GOT3 (cell line): ENCODE measurements around the gene HHAT.

Source experiments
- DNase-seq: peaks from one replicate; lab custom pipeline; 2025; ENCODE audit warnings: mixed read lengths; lab: John Stamatoyannopoulos, UW

Gene HHAT

DNA sequence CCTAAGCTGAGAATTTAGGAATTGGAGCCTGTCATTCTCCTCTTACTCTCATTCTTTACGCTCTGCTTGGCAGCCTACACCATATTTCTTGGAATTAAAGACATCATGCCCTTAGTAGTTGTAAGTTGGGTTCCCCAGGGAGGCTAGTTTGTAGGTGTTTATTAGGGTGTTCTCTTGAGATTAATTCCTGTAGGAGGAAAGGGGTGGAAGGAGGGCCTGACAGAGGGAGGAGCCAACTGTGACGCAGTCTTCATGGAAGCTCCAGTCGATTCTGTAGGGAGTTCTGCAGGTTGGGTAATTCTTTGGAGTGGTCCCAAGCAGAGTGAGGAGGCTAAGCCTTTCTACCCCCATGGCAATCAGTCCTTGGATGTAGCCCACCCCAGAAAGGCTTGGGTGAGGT, 111.4 kb downstream of the HHAT start:
- no peak for DNase-seq

DNA sequence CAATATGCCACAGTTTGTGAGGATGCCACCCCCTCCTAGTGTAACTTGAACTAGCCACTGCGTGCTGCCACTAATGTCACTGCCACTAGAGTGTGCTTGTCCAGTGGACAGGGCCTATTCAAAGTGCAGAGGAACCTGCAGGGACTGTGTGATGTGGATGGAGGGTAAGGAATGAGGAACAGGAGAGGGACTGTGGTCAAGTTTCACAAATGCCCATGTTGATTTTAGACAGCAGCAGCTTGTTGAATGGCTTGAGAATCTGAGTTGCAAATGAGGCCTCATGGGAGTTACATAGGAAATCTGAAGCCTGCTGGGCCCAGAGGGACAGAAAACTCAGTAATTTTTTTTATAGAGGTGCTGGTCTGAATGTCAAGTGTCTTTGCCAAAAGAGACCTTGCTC, 112.3 kb downstream of the HHAT start:
- no peak for DNase-seq

DNA sequence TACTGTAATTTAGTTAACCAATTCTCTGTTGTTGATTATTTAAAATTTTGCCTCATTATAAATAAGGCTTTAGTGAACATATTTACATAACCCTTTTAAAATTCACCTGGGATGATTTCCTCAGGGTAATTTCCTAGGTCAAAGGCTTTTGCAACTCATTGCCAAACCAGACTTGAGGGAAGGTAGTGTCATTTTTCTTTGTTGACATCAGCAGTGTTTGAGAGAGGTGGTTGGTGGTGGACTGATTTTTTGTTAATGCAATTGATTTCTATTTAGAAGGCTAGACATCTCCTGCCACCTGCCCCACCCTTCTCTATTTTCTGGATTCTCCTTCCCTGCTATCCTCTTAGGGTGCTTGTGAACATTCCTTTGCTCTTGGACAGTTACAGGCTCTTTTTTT, 116.8 kb downstream of the HHAT start:
- no peak for DNase-seq

DNA sequence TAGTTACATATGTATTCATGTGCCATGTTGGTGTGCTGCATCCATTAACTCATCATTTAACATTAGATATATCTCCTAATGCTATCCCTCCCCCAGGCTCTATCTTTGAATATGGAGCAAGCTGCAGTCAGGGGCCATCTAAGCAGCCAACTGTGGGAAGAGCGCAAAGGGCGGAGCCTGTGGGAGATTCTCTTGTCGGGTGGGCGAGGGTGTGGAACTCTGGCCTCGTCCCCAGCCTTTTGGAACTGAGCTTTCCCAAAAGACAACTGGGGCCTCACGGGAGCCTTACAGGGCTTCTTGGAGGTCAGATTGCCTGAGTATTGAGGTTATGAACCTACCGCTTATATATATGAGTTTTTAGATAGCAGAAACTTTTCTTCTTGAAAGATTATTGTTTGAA, 117.2 kb downstream of the HHAT start:
- no peak for DNase-seq

DNA sequence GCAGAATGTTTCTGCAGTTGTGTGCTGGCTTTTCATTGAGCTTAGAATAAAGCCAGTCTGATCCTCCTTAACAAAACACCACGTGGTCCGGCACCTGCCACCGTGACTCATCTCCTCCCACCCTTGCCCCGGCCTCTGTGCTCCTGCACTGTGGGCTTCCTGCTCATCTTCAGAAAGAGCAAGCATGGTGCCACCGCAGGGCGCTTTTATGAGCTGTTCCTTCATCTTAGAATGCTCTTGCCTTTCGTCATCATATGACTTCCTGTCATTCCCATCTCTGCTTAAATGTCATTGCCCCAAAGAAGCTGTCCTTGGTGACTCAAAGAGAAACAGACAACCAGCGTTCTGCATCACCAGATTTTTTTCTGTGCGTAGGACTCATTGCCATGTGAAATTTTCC, 117.8 kb downstream of the HHAT start:
- DNase-seq, result peak; percentile 8

DNA sequence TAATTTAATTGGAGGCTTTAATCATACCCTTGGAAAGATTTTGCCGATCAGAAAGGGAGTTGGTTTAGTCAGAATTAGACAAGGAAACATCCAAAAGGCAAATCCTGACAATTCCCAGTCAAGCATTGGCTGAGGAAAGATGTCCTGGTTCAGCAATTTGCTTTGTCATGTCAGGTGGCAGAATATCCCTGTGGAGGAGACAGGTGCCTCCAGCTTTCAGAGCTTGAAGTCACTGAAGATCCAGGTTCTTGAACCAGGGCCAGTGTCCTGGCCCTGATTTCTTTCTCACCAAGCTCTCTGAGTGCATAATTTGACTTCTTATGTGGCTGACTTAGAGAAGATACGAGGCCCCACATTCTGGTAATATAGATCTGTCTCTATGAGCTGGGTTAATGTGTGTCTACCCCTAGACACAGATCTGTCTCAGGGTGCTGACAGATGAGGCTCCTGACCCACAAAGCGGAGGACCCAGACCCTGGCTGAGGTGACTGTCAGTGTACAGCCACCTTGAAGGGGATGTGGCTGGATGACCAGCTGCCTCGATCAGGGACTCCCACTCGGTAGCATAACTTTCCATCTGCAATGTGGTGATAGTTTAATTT, 118.9 kb downstream of the HHAT start:
- no peak for DNase-seq

DNA sequence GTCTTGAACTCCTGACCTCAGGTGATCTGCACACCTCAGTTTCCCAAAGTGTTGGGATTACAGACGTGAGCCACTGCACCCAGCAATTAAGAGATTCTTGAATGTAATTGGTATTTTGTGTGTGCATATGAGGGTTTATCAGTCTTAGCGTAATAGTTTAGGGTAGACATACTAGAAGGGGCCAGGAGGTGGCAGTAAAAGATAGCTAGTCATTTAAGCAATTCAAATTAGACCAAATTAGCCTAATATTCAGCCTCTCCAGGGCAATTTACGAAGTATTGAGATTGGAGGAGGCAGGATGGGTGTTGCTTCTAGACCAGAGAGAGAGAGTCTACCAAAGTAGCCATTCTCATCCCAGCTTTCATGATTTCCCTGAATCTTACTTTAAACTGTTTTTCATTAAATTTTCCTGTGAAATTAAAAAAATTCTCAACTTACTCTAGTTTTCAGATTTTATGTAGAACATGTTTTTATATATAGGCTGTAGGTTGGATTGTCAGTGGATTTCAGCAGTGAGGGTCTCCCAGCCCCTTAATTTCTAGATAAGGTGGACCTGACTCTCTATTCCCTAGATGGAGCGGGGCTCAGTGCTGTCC, 119.7 kb downstream of the HHAT start:
- DNase-seq, result no peak

DNA sequence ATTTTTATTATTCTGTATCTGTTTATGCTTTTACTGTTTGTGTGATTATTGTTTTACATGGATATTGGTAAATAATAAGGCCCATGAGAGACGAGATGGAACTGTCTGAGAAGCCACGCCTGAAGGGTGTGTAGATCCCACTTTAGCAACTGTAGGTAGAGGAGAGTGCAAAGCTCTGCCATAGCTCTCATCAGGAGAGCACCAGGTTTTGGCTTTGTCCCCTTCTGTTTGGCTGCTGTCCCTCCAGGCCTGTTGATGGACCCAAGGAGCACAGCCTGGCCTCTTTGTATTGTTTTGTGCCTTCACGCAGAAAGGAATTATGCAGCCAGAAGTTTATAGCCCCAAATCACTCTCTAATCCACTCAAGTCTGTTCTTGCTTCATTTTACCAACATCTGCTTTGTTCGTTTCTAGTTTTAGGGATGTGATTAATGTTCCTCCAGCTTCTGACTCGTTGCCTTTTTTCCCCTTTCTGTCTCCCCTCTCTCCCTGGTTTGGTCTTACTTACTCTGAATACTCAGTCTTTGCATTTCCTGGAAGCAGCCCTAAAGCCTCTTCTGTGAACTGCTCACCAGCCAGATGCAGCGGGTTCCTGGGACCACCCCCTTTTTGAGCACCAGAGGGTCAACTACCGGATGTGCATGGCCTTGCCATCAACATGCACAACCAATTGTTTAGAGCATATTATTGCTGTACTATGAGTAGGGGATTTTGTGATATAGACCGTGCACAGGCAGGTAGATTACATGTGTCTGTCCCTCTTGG, 127.3 kb downstream of the HHAT start:
- no peak for DNase-seq

DNA sequence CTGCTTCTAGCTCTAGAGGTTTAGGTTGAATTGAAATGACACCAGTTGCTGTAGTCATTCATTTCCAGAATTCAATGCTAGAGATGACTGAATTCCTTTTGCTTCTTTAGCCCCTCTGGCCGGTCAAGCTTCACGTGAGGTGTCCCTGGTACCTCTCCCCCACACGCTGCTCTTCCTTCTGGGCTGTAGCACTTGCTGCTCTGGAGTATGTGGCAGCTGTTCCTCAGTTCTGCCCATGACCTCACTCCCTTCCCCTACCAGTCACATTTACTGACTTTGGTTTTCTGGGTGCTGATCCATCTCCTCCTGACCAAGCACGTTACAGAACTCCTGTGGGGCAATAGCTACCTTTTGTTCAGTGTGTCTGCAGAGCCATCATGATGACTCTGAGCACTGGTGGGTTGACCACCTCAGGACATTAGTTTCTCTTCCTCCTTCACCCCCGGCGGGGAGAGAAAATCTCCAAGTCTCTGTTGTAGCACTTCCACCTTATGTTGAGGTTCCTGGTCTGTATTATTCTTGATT, 128.1 kb downstream of the HHAT start:
- no peak for DNase-seq

DNA sequence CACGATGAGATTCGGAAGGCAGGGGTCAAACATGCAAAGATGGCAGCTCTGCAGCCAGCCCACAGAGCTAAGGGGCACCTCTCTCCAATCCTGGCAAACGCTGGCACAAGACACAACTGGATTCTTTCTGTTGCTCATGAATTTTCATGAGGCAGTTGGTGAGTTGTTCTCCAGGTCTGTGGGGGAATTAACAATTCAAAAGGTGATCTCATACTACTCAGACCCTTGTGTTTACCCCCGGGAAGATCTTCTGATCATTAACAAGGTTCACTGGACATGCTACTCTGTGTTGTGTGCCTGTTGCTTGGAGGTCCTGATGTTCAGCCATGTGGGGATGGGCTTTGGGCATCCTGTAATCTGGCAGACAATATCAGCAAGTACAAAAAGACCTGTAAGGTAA, 128.9 kb downstream of the HHAT start:
- DNase-seq, result no peak

DNA sequence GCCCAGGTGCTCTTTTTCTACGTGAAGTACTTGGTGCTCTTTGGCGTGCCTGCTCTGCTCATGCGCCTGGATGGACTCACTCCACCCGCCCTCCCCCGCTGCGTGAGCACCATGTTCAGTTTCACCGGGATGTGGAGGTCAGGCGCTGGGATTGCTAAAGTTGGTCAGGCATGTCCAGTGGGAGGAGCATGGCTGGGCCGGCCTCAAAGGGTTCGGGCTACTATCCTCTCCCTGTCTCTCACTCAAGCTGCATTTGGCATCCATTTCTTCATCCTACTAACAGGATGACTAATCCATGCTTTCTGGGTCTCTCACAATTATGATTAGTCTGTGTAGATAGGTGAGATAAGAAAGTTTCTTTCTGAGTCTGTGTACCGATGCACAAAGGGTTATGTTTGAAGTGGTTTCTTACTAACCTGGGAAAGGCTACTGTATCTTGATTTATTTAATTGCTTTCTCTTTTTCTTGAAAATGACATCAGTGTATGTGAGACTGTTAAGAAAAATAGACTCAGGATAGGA, 135.9 kb downstream of the HHAT start:
- DNase-seq, result no peak

DNA sequence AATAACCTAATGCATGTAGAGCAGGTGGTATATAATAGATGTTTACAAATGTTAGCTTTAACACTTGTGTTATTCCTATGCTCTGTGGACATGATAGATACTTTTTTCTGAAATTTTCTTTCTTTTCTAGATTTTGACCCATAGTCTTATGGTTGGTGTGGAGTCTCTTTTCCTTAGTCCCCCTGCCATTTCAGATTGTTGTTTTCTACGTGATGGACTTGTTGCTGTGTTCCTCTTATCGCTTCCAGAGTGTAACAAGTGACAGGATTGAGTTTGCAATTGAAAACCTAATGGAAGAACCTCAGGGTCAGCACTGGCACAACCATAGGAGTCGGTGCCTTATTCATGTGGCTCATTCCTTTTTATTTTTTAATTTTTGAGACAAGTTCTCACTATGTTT, 136.4 kb downstream of the HHAT start:
- DNase-seq, result no peak

DNA sequence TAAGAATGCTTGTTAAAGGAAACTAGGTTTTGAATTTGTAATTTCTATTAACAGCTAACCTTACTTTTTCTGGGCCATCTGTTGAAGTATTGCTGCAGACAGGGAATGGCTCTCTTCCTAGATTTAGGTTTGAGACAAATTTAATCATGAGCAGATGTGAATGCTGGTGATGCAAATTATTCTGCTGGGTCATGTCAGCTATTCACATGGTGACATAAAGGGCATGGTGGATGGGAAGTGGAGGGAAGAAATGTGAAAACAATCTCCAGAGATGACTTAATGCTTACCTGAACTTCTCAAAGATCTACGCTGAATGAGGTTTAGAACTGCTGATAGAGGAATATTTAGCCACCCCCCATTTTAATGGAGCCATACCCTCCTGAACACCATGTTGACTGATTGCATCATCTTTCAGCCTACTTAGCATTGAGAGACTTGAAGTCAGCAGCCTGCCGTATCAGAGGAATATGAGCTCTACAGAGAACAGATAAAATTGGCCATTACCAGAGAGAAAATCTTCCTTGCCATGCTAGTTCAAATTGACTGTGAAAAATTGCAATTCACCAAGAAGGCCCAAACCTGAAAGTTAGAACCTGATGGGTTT, 138.8 kb downstream of the HHAT start:
- no peak for DNase-seq

DNA sequence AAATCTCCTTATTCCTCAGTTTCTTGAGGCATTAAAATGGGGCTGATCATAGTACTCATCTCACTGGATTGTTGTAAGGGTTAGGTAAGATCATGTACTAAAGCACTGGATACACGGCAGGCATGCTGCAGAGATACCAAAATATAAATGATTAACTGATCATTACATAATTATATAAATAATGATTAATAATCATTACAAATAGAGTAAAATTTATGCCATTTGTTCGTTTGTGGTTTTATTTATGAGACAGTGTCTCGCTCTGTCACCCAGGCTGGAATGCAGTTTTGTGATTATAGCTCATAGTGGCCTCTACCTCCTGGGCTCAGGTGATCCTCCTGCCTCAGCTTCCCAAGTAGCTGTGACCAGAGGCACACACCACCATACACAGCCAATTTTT, 140.7 kb downstream of the HHAT start:
- DNase-seq, result no peak

DNA sequence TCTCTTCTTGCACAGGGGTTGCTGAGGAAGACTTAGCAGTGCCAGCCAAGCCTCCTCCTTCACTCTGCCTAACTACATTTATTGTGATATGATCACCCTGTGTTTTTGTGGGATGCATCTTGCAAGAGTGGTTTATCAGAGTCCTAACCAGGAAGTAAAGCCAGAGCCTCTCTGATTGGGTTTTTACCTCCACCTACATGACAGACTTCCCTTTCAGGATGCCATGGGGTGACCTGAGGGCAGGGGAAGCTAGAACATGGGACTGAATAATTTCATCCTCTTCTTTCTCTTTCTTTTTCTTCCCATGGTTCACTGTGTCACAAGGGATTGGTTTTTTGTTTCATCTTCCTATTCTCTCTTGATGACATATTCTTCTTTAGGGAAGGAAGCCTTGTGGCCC, 146.6 kb downstream of the HHAT start:
- no peak for DNase-seq

DNA sequence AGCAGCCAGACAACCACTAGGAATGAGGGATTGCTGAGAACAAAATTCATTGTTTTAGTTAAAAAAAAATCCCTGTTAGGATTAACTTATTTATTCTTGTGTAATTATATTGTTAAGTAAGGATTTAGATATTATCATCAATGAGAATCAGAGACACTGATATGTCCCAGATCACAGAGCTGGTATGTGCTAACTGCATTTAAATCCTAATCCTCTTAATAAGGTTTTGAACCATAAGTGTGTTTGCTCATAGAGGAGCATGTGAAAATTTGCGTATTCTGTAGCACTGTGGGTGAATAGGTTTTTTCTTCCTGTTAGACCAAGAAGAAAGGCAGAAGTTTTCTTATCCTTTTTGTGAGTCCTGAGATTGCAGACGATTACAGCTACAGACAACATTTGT, 147.1 kb downstream of the HHAT start:
- no peak for DNase-seq

DNA sequence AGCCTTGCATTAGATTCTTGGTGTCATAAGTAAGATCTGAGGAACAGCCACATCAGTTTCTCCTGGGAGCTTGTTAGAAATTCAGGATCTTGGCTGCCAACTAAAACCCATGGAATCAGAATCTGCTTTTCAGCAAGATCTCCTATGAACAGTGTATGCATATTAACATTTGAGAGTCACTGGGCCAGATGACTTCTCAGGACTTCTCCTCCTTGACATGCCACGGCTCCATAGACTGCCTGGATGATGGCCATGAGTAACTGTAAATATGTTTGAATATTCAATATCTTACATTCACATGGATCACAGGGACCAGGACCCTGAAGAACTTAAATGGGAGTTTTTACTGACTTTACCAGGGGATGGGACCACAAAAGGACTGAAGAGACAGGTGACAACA, 148.0 kb downstream of the HHAT start:
- DNase-seq, result no peak

DNA sequence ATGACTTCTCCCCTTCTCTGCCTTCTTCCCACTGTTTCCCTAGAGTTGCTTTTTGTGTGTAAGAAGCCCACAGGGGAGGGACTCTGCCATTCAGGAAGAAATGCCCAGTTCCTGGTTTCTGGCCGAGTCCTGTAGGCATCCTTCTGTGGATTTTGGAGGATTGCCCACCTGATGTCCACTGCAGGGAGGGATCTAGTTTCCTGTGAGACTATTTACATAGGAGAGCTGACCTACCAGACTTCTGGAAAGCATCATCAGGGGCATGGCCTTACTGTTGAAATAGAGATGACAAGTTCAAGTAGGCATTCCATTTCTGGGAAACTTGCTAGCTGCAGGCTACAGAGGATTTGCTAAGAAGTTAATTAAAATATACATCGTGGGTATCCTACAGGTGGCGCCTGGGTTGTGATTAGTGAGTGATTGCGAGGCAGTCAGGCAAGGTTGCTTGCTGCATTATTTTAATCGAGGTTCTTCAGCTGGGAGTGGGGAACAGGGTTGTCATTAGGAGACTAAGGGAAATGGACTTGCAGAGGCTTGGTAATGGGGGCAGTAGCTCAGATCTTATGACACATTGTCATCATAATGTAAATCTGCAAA, 148.7 kb downstream of the HHAT start:
- DNase-seq, result no peak

DNA sequence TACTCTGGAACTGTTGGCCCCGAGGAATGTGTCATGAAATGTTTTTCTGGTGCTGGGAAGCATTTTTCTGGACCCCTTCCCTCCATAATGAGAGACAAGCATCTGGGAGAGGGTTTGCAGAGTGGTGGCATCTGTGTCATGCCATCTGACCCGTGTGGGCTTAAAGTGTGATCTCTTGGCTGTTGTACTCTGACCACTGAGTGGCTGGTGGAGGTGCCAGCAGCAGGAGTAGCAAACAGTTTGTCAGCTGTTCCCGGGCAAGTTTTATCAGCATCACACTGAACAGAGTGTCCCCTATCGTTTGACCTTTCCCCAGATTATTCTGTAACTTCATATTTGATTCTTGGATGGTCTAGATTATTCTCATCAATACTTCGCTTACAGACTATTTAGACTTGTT, 150.1 kb downstream of the HHAT start:
- no peak for DNase-seq

DNA sequence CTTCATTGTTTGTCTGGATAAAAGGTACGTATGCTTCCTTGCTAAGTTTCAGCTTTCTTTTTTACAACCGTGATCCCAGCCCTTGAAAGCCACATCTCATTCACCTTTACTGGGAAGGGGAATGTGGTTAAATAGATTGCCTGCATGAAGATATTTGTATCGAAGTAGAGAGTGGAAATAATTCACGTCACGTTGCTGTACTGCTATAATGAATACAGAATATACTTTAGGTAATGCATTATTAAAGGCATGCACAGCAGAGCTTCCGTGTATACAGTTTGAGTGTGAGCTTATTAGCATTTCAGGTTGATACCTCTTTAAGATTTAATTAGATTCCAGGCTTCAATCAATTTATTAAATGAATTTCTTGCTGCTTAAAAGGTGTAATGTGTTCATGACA, 153.8 kb downstream of the HHAT start:
- no peak for DNase-seq

DNA sequence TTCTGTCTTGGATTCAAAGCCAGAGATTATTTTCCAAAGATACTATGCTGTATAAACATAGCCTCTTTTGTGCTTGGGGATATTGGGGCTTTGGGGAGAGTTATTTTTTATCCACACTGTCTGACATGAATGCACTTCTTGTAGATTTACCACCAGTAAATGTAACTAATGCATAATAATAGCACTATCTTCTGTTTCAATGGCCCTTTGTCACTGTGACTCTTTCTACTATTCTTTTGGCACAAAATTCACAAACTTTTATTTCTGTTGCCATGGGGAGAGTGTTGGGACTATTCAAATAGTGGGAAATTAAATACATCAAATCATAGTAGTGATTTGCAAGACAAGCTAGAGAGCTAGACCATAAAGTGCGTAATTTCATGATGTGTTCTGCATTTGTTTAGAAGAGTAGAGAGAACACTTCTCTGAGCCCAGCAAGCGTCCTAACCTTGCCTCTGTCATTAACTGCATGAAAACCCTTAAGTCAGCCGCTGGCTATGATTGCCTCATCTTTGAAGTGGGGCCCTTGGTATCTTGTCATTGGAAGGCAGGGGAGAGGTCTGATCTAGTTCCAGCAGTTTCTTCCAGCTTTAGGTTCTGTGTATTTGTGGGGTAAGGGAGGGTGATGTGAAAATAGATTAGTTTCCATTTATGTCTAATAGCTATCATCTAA, 154.4 kb downstream of the HHAT start:
- no peak for DNase-seq

DNA sequence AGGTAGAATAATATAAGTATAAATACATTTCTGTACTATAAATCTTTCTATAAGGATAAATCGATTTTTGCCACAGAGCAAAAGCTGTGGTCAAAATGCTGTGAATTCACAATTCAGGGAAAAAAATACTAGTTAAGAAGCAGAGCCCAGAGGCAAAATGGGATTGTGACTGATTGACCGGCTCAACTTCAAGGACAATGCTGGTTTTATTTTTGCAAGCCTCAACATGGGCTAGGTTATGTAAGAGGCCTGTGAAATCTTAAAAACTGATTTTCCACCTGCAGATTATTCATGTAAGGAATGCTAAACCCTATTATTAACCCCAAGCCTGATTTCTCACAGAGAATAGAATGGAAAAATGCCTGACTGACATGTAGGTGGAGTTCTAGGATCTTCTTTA, 155.1 kb downstream of the HHAT start:
- DNase-seq, result no peak
